H9 (cell line): Measurements from ENCODE around the gene SLC2A9. TPM values are rescaled to one million over a fixed set of nuclear protein-coding genes. Genes with fewer than 3 reads are reported as not detected.

Experiments used
- DNase-seq: peaks from one replicate; pipeline ENCODE4 v3.0.0-alpha.2; 2017
- H2AFZ ChIP-seq: one replicate; pipeline ENCODE4 v1.6.1; 2013; ENCODE audit warnings: mild to moderate bottlenecking, low read length, control low read depth, moderate library complexity
- H2AK5ac ChIP-seq: 2 replicates; pipeline ENCODE4 v1.6.1; 2013; ENCODE audit warnings: low read length, control low read depth, mixed read lengths; ENCODE audit not compliant: insufficient read length
- H2BK120ac ChIP-seq: one replicate; pipeline ENCODE4 v1.6.1; 2013; ENCODE audit warnings: low read depth, mild to moderate bottlenecking, low read length, control low read depth, inconsistent platforms; ENCODE audit not compliant: poor library complexity, severe bottlenecking
- H2BK12ac ChIP-seq: 2 replicates; pipeline ENCODE4 v1.6.1; 2013; ENCODE audit warnings: low read length, control low read depth, mixed read lengths, low read depth; ENCODE audit not compliant: insufficient read length
- H2BK15ac ChIP-seq: 2 replicates; pipeline ENCODE4 v1.6.1; 2013; ENCODE audit warnings: low read depth, low read length, control low read depth
- H2BK20ac ChIP-seq: one replicate; pipeline ENCODE4 v1.6.1; 2013; ENCODE audit warnings: low read depth, mild to moderate bottlenecking, low read length, control low read depth, inconsistent platforms; ENCODE audit not compliant: poor library complexity, severe bottlenecking
- H2BK5ac ChIP-seq: 2 replicates; pipeline ENCODE4 v1.6.1; 2013; ENCODE audit warnings: low read length, control low read depth, mixed read lengths; ENCODE audit not compliant: insufficient read length
- H3K14ac ChIP-seq: 2 replicates; pipeline ENCODE4 v1.6.1; 2013; ENCODE audit warnings: low read length, control low read depth; ENCODE audit not compliant: insufficient read depth
- H3K18ac ChIP-seq: 2 replicates; pipeline ENCODE4 v1.6.1; 2013; ENCODE audit warnings: low read depth, mild to moderate bottlenecking, mixed read lengths, low read length, control low read depth; ENCODE audit not compliant: insufficient read length
- H3K23ac ChIP-seq: 2 replicates; pipeline ENCODE4 v1.6.1; 2013; ENCODE audit warnings: low read length, control low read depth, mixed read lengths, low read depth; ENCODE audit not compliant: insufficient read length
- H3K23me2 ChIP-seq: 2 replicates; pipeline ENCODE4 v1.6.1; 2013; ENCODE audit warnings: low read depth, mild to moderate bottlenecking, mixed read lengths, low read length, control low read depth; ENCODE audit not compliant: insufficient read length, poor library complexity, severe bottlenecking
- H3K27ac ChIP-seq: 2 replicates; pipeline ENCODE4 v1.5.1; 2013; ENCODE audit warnings: low read length, control low read depth, mixed read lengths, low read depth; ENCODE audit not compliant: insufficient read length
- H3K27me3 ChIP-seq: 2 replicates; pipeline ENCODE4 v1.6.1; 2013; ENCODE audit warnings: low read length, control low read depth, inconsistent platforms; ENCODE audit not compliant: insufficient read depth
- H3K4ac ChIP-seq: 2 replicates; pipeline ENCODE4 v1.6.1; 2013; ENCODE audit warnings: low read depth, mild to moderate bottlenecking, control low read depth, inconsistent platforms, low read length, moderate library complexity
- H3K4me1 ChIP-seq: 2 replicates; pipeline ENCODE4 v1.6.1; 2013; ENCODE audit warnings: low read length, control low read depth, inconsistent platforms; ENCODE audit not compliant: insufficient read depth
- H3K4me2 ChIP-seq: 2 replicates; pipeline ENCODE4 v1.6.1; 2013; ENCODE audit warnings: low read length, control low read depth, mixed read lengths; ENCODE audit not compliant: insufficient read length, insufficient read depth
- H3K56ac ChIP-seq: 2 replicates; pipeline ENCODE4 v1.6.1; 2013; ENCODE audit warnings: low read depth, mild to moderate bottlenecking, mixed read lengths, low read length, control low read depth; ENCODE audit not compliant: insufficient read length
- H3K79me1 ChIP-seq: 2 replicates; pipeline ENCODE4 v1.6.1; 2013; ENCODE audit warnings: low read depth, mild to moderate bottlenecking, moderate library complexity, low read length, control low read depth, inconsistent platforms; ENCODE audit not compliant: insufficient read depth, poor library complexity, severe bottlenecking
- H3K79me2 ChIP-seq: 2 replicates; pipeline ENCODE4 v1.6.1; 2013; ENCODE audit warnings: low read length, control low read depth, inconsistent platforms; ENCODE audit not compliant: insufficient read depth
- H3K9ac ChIP-seq: 2 replicates; pipeline ENCODE4 v1.6.1; 2013; ENCODE audit warnings: low read length, control low read depth, mixed read lengths; ENCODE audit not compliant: insufficient read length; ENCODE audit errors: extremely low read depth
- H3K9me3 ChIP-seq: one replicate; pipeline ENCODE4 v1.6.1; 2013; ENCODE audit warnings: low read depth, low read length, inconsistent platforms; ENCODE audit not compliant: control insufficient read depth
- H3T11ph ChIP-seq: one replicate; pipeline ENCODE4 v1.6.1; 2013; ENCODE audit warnings: mild to moderate bottlenecking, low read length, control low read depth, inconsistent platforms
- H4K20me1 ChIP-seq: one replicate; pipeline ENCODE4 v1.6.1; 2013; ENCODE audit not compliant: control insufficient read depth, insufficient read length, insufficient read depth
- H4K5ac ChIP-seq: 2 replicates; pipeline ENCODE4 v1.6.1; 2013; ENCODE audit warnings: low read depth, mild to moderate bottlenecking, mixed read lengths, low read length, control low read depth; ENCODE audit not compliant: insufficient read length
- H4K8ac ChIP-seq: replicated peaks from 2 replicates; pipeline ENCODE4 v1.6.1; 2013; ENCODE audit warnings: low read length, control low read depth, mixed read lengths, low read depth; ENCODE audit not compliant: insufficient read length
- H4K91ac ChIP-seq: 2 replicates; pipeline ENCODE4 v1.6.1; 2013; ENCODE audit warnings: low read depth, mild to moderate bottlenecking, moderate library complexity, mixed read lengths, low read length, control low read depth; ENCODE audit not compliant: insufficient read length
- H3K27ac Mint-ChIP-seq, 3 experiments: 2 replicates in 2 of 3; 3 replicates in 1 of 3; pipeline ENCODE4 v1.8.0; 2020 to 2021; ENCODE audit warnings: mixed read lengths in 3 of 3, mild to moderate bottlenecking in 1 of 3, moderate library complexity in 1 of 3
- H3K27me3 Mint-ChIP-seq: 2 replicates; pipeline ENCODE4 v1.8.0; 2021; ENCODE audit warnings: low read depth, mild to moderate bottlenecking, moderate library complexity, mixed read lengths
- H3K36me3 Mint-ChIP-seq, 3 experiments: 2 replicates in 2 of 3; 3 replicates in 1 of 3; pipeline ENCODE4 v1.8.0; 2020 to 2021; ENCODE audit warnings: low read depth in 3 of 3, mixed read lengths in 3 of 3; ENCODE audit not compliant: insufficient read depth in 1 of 3
- H3K4me1 Mint-ChIP-seq, 2 experiments: 2 replicates each; pipeline ENCODE4 v1.8.0; 2020; ENCODE audit warnings: mixed read lengths in 2 of 2
- H3K4me3 Mint-ChIP-seq, 2 experiments: 2 replicates in 1 of 2; 3 replicates in 1 of 2; pipeline ENCODE4 v1.8.0; 2020 to 2021; ENCODE audit warnings: mild to moderate bottlenecking in 2 of 2, mixed read lengths in 2 of 2, moderate library complexity in 1 of 2
- H3K9me3 Mint-ChIP-seq, 2 experiments: 2 replicates in 1 of 2; 3 replicates in 1 of 2; pipeline ENCODE4 v1.8.0; 2020; ENCODE audit warnings: mild to moderate bottlenecking in 2 of 2, mixed read lengths in 2 of 2, moderate library complexity in 1 of 2
- WGBS: extraction: QIAGEN DNeasy Blood & Tissue Kit; methylation state at CpG from one replicate; pipeline ENCODE4 v1.1.7; 2013; ENCODE audit warnings: missing lambda C conversion rate, low lambda C conversion rate, mixed read lengths; ENCODE audit not compliant: insufficient read length; ENCODE audit errors: extremely low coverage; 5-methylcytosine and 5-hydroxymethylcytosine counted together
- total RNA-seq: library from RNA; stranded (reverse); gene quantifications from 2 replicates; pipeline ENCODE4 v1.2.1, GENCODE V29; 2021
- TF ChIP-seq, protein P1 (sequence below): fragments of 200-600 bp; sonication (generic); conservative IDR thresholded peaks from 3 replicates; pipeline ENCODE4 v1.8.0; 2021; ENCODE audit warnings: antibody characterized with exemption, mild to moderate bottlenecking

SLC2A9 gene
- total RNA-seq, 1 experiment from 2014 or later = 0.79 TPM

DNA sequence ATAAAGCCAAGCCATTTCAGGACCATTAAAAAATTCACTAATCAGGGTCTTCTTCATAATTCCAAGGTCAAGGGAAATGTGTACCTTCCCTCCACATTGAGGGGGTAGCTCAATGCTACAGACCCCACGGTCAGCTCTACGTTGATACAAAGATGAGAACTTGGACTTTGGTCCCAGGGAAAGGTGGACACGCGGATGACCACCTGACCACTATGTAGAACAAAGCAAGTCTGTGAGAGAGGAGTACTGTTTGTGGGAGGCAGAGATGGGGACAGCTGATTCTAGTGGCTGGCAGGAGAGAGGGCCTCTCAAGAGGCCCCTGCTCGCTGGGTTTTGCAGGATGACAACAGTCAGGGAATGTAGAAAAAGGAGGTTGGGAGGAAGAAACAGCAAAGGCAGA, 58.0 kb downstream of the SLC2A9 start:
- Histone ChIP-seq H3K23ac (no peak overlapping the region), H4K5ac (no peak overlapping the region), H3K79me2 (no peaks in the 10 kb centered on the region), H3K9ac (no peak overlapping the region), H3K23me2 (no peaks in the 10 kb centered on the region), H2BK15ac (no peak overlapping the region), H3K27me3 (no peaks in the 10 kb centered on the region), H2AFZ (no peak overlapping the region), H2BK5ac (no peak overlapping the region), H3K4ac (no peak overlapping the region), H3K56ac (no peak overlapping the region), H2BK12ac (no peak overlapping the region), H4K20me1 (no peaks in the 10 kb centered on the region), H3K4me1 (0 out of 2 replicates have a peak, but pooled peaks cover 2% of the 10 kb centered on the region), H3K18ac (no peak overlapping the region), H3K27ac (no peak overlapping the region), H2BK20ac (no peak overlapping the region), H3T11ph (no peak overlapping the region), H3K4me2 (no peak overlapping the region), H3K14ac (no peak overlapping the region), H2AK5ac (no peak overlapping the region), H4K8ac (no peak overlapping the region), H4K91ac (no peak overlapping the region), H2BK120ac (no peak overlapping the region), H3K9me3 (no peaks in the 10 kb centered on the region), H3K79me1 (no peaks in the 10 kb centered on the region)
- H3K27me3 Mint-ChIP-seq = peaks cover 5% of the 10 kb centered on the region
- WGBS = no CpG with 5 or more reads among the region's 5 CpGs
- no peak for DNase-seq
- peaks cover 0 to 5% (median 0%) of the 10 kb centered on the region in 3 experiments; a peak in 1 of 7 replicates for H3K36me3 Mint-ChIP-seq
- TF ChIP-seq, protein P1, sequence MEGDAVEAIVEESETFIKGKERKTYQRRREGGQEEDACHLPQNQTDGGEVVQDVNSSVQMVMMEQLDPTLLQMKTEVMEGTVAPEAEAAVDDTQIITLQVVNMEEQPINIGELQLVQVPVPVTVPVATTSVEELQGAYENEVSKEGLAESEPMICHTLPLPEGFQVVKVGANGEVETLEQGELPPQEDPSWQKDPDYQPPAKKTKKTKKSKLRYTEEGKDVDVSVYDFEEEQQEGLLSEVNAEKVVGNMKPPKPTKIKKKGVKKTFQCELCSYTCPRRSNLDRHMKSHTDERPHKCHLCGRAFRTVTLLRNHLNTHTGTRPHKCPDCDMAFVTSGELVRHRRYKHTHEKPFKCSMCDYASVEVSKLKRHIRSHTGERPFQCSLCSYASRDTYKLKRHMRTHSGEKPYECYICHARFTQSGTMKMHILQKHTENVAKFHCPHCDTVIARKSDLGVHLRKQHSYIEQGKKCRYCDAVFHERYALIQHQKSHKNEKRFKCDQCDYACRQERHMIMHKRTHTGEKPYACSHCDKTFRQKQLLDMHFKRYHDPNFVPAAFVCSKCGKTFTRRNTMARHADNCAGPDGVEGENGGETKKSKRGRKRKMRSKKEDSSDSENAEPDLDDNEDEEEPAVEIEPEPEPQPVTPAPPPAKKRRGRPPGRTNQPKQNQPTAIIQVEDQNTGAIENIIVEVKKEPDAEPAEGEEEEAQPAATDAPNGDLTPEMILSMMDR = no peak
- H3K4me1 Mint-ChIP-seq = peaks cover 12 to 16% of the 10 kb centered on the region in 2 experiments
- no peak overlapping the region for H3K27ac Mint-ChIP-seq
- peaks cover 9 to 11% of the 10 kb centered on the region in 2 experiments; a peak in 4 of 5 replicates for H3K9me3 Mint-ChIP-seq
- no peak overlapping the region for H3K4me3 Mint-ChIP-seq
